NK-92 treated with Interleukin-12 subunit alpha and Interleukin-12 subunit beta, amount 100 ng/mL, for 24 hours (cell line): Measurements from ENCODE around the gene TARDBP.
"Not testable (repeated sequence)": the region's sequence is repeated elsewhere in the genome, so short reads cannot be mapped to it uniquely, and the experiment has no call there.

ENCODE experiments used
- DNase-seq: peaks from one replicate; lab custom pipeline; 2025; lab: John Stamatoyannopoulos, UW

TARDBP gene

GRCh38 chr1:11059968-11060830, 47.7 kb downstream of the TARDBP start, which contains the start of gene SRM:
SRM (minus strand) TSS chr1:11060018; CDS start chr1:11059943, 75 bp downstream.
- peak; percentile 84 for DNase-seq

DNA sequence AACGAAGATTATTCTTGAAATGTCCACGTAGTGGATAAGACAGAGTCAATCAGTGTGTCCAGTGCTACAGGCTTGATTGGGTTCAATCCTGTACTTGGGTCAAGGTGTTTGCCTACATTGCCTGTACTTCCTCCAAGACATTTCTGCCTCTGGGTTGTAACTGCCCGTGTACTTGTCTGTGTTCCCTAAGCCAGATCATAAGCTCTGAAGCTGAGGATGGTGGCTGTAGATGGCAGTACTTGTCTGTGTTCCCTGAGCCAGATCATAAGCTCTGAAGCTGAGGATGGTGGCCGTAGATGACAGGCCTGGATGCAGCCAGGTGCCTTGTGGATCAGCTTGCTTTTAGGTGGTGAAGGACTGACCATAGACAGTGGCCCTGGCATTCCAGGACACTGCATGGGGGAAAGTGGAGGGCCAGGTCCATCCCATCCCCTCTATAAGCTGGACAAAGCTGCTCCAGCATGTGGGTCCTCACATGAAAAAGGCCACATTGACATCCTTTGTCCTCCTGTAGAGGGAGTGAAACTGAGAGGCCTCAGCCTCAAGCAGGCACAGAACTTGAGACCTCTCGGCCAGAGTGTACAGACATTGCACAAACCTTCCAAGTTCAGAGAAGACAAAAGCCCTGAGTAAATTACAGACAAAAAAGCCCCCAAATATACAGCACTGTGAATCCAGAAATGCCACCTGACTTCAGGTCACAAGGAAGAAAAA, 49.4 kb downstream of the TARDBP start:
- DNase-seq: no peak

- peak; percentile 66 for DNase-seq
Measured at GRCh38 chr1:11062965-11063401, 50.5 kb downstream of the TARDBP start.

DNA sequence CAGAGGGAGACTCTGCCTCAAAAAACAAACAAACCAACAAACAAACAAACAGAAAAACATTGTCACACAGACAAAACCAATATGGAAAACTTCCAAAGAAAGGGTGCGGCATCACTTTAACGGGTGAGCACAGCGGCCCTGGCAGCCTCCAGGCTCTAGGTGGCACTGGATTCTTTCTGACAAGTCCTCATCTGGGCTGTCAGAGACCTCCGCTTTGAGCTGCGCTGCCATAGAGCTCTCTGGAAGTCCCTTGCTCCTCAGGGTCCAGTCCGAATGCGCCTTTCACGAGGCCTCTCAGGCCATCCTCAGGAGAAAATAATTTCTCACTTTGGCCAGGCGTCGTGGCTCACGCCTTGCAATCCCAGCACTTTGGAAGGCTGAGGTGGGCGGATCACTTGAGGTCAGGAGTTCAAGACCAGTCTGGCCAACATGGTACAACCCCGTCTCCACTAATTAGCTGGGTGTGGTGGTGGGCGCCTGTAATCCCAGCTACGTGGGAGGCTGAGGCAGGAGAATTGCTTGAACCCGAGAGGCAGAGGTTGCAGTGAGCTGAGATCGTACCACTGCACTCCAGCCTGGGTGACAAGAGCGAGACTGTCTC, 51.6 kb downstream of the TARDBP start:
- DNase-seq: not testable (repeated sequence)

DNA sequence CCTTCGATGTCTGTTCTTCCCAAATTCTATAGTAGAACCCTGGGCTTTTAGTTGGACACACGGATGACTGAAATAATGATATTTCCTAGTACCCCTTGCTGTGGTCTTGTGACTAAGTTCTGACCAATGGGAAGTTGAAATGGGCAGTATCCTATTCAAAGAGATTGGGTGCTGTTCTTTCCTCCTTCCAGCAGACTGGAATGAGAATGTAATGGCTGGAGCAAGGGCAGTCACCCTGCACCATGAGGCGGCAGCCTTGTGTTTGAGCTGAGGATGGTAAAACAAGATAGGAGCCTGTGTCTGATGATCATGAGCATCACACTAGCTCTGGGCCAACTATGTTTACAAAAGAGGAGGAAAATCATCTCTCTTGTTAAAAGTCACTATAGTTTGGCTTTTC, 52.5 kb downstream of the TARDBP start:
- no peak for DNase-seq

DNA sequence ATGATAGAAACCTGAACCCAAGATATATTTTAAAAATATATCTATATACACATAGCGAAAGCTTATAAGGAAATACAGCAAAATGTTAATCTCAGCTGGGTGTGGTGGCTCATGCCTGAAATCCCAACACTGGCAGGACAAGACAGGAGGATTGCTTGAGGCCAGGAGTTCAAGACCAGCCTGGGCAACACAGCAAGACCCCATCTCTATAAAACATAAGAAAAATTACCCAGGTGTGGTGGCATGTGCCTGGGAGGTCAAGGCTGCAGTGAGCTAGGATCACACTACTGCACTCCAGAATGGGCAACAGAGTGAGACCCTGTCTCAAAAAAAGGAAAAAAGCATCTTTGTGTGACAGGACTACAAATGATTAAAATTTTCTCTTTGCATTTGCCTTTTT, 53.3 kb downstream of the TARDBP start:
- no peak for DNase-seq

- DNase-seq: no peak
Measured at GRCh38 chr1:11067716-11068599, 55.5 kb downstream of the TARDBP start.

GRCh38 chr1:11068600-11069473, 56.4 kb downstream of the TARDBP start:
- no peak for DNase-seq

DNA sequence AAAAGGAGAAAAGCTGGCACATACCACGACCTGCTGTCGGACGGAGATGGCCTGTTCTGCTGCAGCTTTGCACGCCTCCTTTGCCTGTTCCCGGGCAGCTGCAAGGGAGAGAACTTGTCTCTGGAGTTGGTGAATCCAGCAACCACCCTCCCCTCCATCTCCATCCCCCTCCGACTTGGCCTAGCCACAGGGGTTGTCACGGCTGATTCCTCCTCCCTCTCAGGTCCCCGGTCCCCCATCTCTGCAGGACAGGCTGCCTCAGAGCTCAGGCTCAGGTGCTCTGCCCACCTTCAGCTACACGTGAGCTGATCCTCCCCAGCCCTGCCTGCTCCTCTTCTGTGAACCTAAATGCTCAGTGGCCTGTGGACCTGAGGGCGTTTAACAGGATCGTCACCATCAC, 58.4 kb downstream of the TARDBP start:
- DNase-seq: no peak

GRCh38 chr1:11071463-11072215, 59.2 kb downstream of the TARDBP start:
- no peak for DNase-seq

DNA sequence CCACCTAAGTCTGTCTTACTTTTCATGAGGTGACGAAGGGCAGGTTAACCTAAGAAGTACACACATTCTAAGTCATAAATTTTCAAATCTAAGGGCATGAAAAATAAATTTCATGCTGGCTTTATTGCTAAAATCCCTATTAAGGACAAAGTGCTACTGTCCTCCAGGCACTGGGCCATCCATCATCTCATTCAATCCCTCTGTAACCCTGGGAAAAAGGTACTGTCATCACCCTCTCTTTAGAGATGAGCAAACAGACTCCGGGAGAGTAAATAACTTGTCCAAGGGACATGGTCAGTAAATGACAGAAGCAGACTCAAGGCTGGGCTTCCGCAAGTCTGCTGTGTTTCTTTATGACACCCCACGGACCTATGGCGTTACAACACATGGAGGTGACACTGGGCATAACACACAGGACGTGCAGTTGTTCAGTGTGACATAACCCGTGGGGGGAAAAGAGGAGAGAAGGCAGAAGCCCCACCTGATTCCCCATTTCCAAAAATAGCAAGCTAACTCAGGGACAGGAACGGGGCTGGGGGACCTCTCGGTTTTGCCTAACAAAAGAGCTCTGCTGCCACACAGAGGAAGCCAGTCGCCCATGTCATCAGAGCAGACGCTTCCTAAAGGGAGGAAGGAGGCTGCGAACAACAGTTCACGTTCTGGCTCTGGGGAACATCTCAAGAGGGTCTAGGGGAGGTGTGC, 59.9 kb downstream of the TARDBP start:
- no peak for DNase-seq

DNA sequence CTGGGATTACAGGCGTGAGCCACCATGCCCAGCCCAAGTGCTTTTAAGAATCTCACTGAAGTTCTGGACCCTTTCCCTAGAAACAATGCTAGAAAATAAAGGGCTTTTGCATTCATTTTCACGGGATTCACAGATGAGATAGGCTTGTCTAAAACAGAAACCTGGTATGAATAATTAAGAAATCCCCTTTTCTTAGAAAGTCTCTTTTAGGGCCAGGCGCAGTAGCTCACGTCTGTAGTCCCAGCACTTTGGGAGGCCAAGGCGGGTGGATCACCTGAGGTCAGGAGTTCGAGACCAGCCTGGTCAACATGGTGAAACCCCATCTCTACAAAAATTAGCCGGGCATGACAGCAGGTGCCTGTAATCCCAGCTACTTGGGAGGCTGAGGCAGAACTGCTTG, 60.9 kb downstream of the TARDBP start:
- DNase-seq: not testable (repeated sequence)
